G401 (cell line): Measurements from ENCODE around the gene KCNQ4. TPM values are rescaled to one million over a fixed set of nuclear protein-coding genes. Genes with fewer than 3 reads are reported as not detected.

Source experiments
- DNase-seq: peaks from one replicate; pipeline ENCODE4 v3.0.0-alpha.2; 2015; ENCODE audit warnings: low spot score
- in situ Hi-C: cut with HindIII; loops from 2 replicates; pipeline ENCODE4 v1.10.0; 2016; ENCODE audit warnings: low sequenced_read_pairs, mixed read lengths
- total RNA-seq: library from RNA; depleted of rRNA; stranded (reverse); fragments of >200 nt; shearing (Covaris generic); gene quantifications from 2 replicates; pipeline ENCODE4 v1.2.3, GENCODE V29; 2014

KCNQ4 gene
- total RNA-seq, 1 experiment from 2014 or later, result 0.61 TPM

GRCh38 chr1:40788561-40789341, 5.2 kb downstream of the KCNQ4 start:
- in situ Hi-C loops, result loop anchor here (10.0 kb wide), 1 partner anchor 156 kb away; no protein-coding TSS in a partner anchor
- no peak for DNase-seq

GRCh38 chr1:40789342-40789598, 5.7 kb downstream of the KCNQ4 start:
- in situ Hi-C loops, result loop anchor here (10.0 kb wide), 1 partner anchor 156 kb away; no protein-coding TSS in a partner anchor
- DNase-seq, result no peak

GRCh38 chr1:40789661-40790430, 6.3 kb downstream of the KCNQ4 start:
- in situ Hi-C loops, result loop anchor here (10.0 kb wide), 1 partner anchor 155 kb away; no protein-coding TSS in a partner anchor
- DNase-seq, result no peak

- DNase-seq, result no peak
- in situ Hi-C loops, result no loop called here
Measured at GRCh38 chr1:40792036-40792435, 8.4 kb downstream of the KCNQ4 start.

GRCh38 chr1:40793617-40794016, 10.0 kb downstream of the KCNQ4 start:
- in situ Hi-C loops, result no loop called here
- no peak for DNase-seq

- in situ Hi-C loops, result no loop called here
- no peak for DNase-seq
Measured at GRCh38 chr1:40794048-40794447, 10.5 kb downstream of the KCNQ4 start.

GRCh38 chr1:40794974-40795715, 11.6 kb downstream of the KCNQ4 start:
- in situ Hi-C loops, result no loop called here
- DNase-seq, result no peak

- in situ Hi-C loops, result no loop called here
- DNase-seq, result no peak
Measured at GRCh38 chr1:40795811-40796586, 12.4 kb downstream of the KCNQ4 start.

- in situ Hi-C loops, result no loop called here
- DNase-seq, result no peak
Measured at GRCh38 chr1:40796939-40797667, 13.5 kb downstream of the KCNQ4 start.

- no peak for DNase-seq
- in situ Hi-C loops, result no loop called here
Measured at GRCh38 chr1:40797668-40798010, 14.1 kb downstream of the KCNQ4 start.

- DNase-seq, result no peak
- in situ Hi-C loops, result no loop called here
Measured at GRCh38 chr1:40798366-40799281, 15.0 kb downstream of the KCNQ4 start.

- DNase-seq, result no peak
- in situ Hi-C loops, result no loop called here
Measured at GRCh38 chr1:40799351-40799867, 15.8 kb downstream of the KCNQ4 start.

GRCh38 chr1:40801742-40802077, 18.1 kb downstream of the KCNQ4 start:
- in situ Hi-C loops, result no loop called here
- no peak for DNase-seq

GRCh38 chr1:40802078-40802741, 18.6 kb downstream of the KCNQ4 start:
- in situ Hi-C loops, result no loop called here
- DNase-seq, result peak; percentile 19

- no peak for DNase-seq
- in situ Hi-C loops, result no loop called here
Measured at GRCh38 chr1:40802742-40803113, 19.1 kb downstream of the KCNQ4 start.

GRCh38 chr1:40803447-40803846, 19.9 kb downstream of the KCNQ4 start:
- in situ Hi-C loops, result no loop called here

GRCh38 chr1:40803902-40804301, 20.3 kb downstream of the KCNQ4 start:
- no peak for DNase-seq
- in situ Hi-C loops, result no loop called here

More at GRCh38 chr1:40803447-40803846, 19.9 kb downstream of the KCNQ4 start:
- DNase-seq, result no peak
